ENCODE results near the gene IL1RAPL2. TPM values are rescaled to one million over a fixed set of nuclear protein-coding genes. Genes with fewer than 3 reads are reported as not detected.

The IL1RAPL2 gene
- total RNA-seq, 1 experiment from 2014 or later, result 1.6 TPM

- DNase-seq, result no peak
- Histone ChIP-seq H2AFZ (no peak overlapping the region), H3K27ac (no peak overlapping the region), H3K4me2 (no peak overlapping the region), H3K79me2 (ENCODE audit: low read depth) (no peaks in the 10 kb centered on the region), H3K9me2 (ENCODE audit: insufficient read depth) (no peaks in the 10 kb centered on the region), H3K36me3 (ENCODE audit: low read depth) (no peaks in the 10 kb centered on the region), H3K4me1 (replicated peaks; ENCODE audit: insufficient read depth) (peaks cover 9% of the 10 kb centered on the region; the same call in 1 of the 2 replicates), H3K9me3 (ENCODE audit: insufficient read depth, low read depth) (no peaks in the 10 kb centered on the region), H3K27me3 (ENCODE audit: insufficient read depth, low read depth) (no peaks in the 10 kb centered on the region), H3K4me3 (no peak overlapping the region), H4K20me1 (ENCODE audit: insufficient read depth) (no peaks in the 10 kb centered on the region), H3F3A (ENCODE audit: insufficient read depth, low read depth) (no peaks in the 10 kb centered on the region)
- POLR2A ChIA-PET (ENCODE audit: unreplicated experiment), result no interaction called here
- intact Hi-C loops (cut with micrococcal nuclease; ENCODE audit: unreplicated experiment), result no loop called here
- TF ChIP-seq EZH2 (IDR thresholded peaks at IDR 0.05; ENCODE audit: low read depth) (no peak), CTCF (conservative IDR thresholded peaks at IDR 0.05) (no peak)
- BruUV-seq (replicated peaks), result no TSS peak
- CTCF ChIA-PET, result no interaction called here
Observed at GRCh38 chrX:105477351-105477750, 911.4 kb downstream of the IL1RAPL2 start.

GRCh38 chrX:105480646-105481310 is 914.8 kb downstream of the IL1RAPL2 start:
- intact Hi-C loops (cut with micrococcal nuclease; ENCODE audit: unreplicated experiment), result no loop called here
- Histone ChIP-seq H3K4me2 (no peak overlapping the region), H3K9me3 (ENCODE audit: insufficient read depth, low read depth) (no peaks in the 10 kb centered on the region), H2AFZ (no peak overlapping the region), H3K79me2 (ENCODE audit: low read depth) (no peaks in the 10 kb centered on the region), H3K27me3 (ENCODE audit: insufficient read depth, low read depth) (no peaks in the 10 kb centered on the region), H3K4me3 (no peak overlapping the region), H3K27ac (no peak overlapping the region), H4K20me1 (ENCODE audit: insufficient read depth) (no peaks in the 10 kb centered on the region), H3K4me1 (replicated peaks; ENCODE audit: insufficient read depth) (peaks cover 5% of the 10 kb centered on the region; the same call in 1 of the 2 replicates), H3F3A (ENCODE audit: insufficient read depth, low read depth) (no peaks in the 10 kb centered on the region), H3K9me2 (ENCODE audit: insufficient read depth) (no peaks in the 10 kb centered on the region), H3K36me3 (ENCODE audit: low read depth) (no peaks in the 10 kb centered on the region)
- TF ChIP-seq EZH2 (IDR thresholded peaks at IDR 0.05; ENCODE audit: low read depth) (no peak), CTCF (conservative IDR thresholded peaks at IDR 0.05) (no peak)
- no TSS peak for BruUV-seq (replicated peaks)
- ChIA-PET POLR2A (ENCODE audit: unreplicated experiment) (no interaction called here), CTCF (no interaction called here)
- DNase-seq, result no peak

GRCh38 chrX:105483011-105483410 is 917.0 kb downstream of the IL1RAPL2 start:
- no peak for DNase-seq
- intact Hi-C loops (cut with micrococcal nuclease; ENCODE audit: unreplicated experiment), result no loop called here

More at GRCh38 chrX:105483011-105483410, 917.0 kb downstream of the IL1RAPL2 start:
- TF ChIP-seq CTCF (conservative IDR thresholded peaks at IDR 0.05), result no peak
- no peak for TF ChIP-seq EZH2 (IDR thresholded peaks at IDR 0.05; ENCODE audit: low read depth)
- Histone ChIP-seq H3K4me1 (replicated peaks; ENCODE audit: insufficient read depth) (no peaks in the 10 kb centered on the region), H3K4me3 (no peak overlapping the region), H4K20me1 (ENCODE audit: insufficient read depth) (no peaks in the 10 kb centered on the region), H3K79me2 (ENCODE audit: low read depth) (no peaks in the 10 kb centered on the region), H3K4me2 (no peak overlapping the region), H2AFZ (no peak overlapping the region), H3F3A (ENCODE audit: insufficient read depth, low read depth) (no peaks in the 10 kb centered on the region), H3K27ac (no peak overlapping the region), H3K27me3 (ENCODE audit: insufficient read depth, low read depth) (no peaks in the 10 kb centered on the region), H3K9me3 (ENCODE audit: insufficient read depth, low read depth) (no peaks in the 10 kb centered on the region), H3K36me3 (ENCODE audit: low read depth) (no peaks in the 10 kb centered on the region), H3K9me2 (ENCODE audit: insufficient read depth) (no peaks in the 10 kb centered on the region)
- POLR2A ChIA-PET (ENCODE audit: unreplicated experiment), result no interaction called here
- CTCF ChIA-PET, result no interaction called here
- BruUV-seq (replicated peaks), result no TSS peak

Measured in PC-9 (cell line).